PFSK-1 (cell line): ENCODE measurements around the gene CLIP1.

Source experiments
- FOXP2 ChIP-seq: optimal IDR thresholded peaks from 2 replicates; pipeline ENCODE3; 2011; ENCODE audit warnings: borderline replicate concordance, control low read depth, inconsistent platforms; ENCODE audit not compliant: insufficient read depth; ENCODE audit errors: extremely low read length, extremely low read depth
- POLR2AphosphoS5 ChIP-seq: IDR thresholded peaks from 2 replicates; pipeline ENCODE4 v1.6.1; 2012; ENCODE audit warnings: low read depth, mild to moderate bottlenecking, control low read depth, low read length, moderate library complexity
- REST ChIP-seq, 2 experiments: IDR thresholded peaks; 2 replicates each; pipeline versions ENCODE4 v1.6.1 to v1.8.0; 2011 to 2012; ENCODE audit warnings: low read depth in 2 of 2, low read length in 2 of 2, control low read depth in 1 of 2, inconsistent platforms in 1 of 2, mild to moderate bottlenecking in 1 of 2, moderate library complexity in 1 of 2; ENCODE audit not compliant: insufficient read depth in 1 of 2
- SIN3A ChIP-seq: IDR thresholded peaks from 2 replicates; pipeline ENCODE4 v1.6.1; 2012; ENCODE audit warnings: mild to moderate bottlenecking, low read length, moderate library complexity, borderline replicate concordance; ENCODE audit not compliant: insufficient read depth
- TAF1 ChIP-seq: IDR thresholded peaks from 2 replicates; pipeline ENCODE4 v1.6.1; 2012; ENCODE audit warnings: low read length, control low read depth, borderline replicate concordance; ENCODE audit not compliant: insufficient read depth

DNA sequence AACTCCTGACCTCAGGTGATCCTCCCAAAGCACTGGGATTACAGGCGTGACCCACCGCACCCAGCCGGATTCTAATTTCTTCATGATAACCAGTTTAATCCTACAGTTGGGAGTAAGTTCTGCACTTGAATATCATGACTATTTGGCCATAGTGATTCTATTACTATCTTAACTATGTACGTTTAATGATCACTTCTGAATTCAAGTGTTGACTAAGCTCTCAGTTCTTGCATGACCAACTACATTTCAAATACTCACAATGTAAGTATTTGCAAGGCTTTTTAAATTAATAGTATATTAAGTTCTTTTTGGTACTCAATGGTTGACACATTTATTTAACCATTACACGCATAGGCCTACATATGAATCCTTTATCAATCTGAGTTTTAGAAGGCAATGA is 138.8 kb downstream of the CLIP1 start:
- TF ChIP-seq POLR2AphosphoS5 (no peak), TAF1 (no peak), SIN3A (no peak), REST (IDR thresholded peaks at IDR 0.05; ENCODE audit: insufficient read depth in 1 of 2, low read depth in 2 of 2, low read length in 2 of 2) (no peak), FOXP2 (no peak)
